ENCODE data around the gene CCIN. TPM values are rescaled to one million over a fixed set of nuclear protein-coding genes. Genes with fewer than 3 reads are reported as not detected.

Gene CCIN
- total RNA-seq, 1 donor from 2014 or later, result not detected

GRCh38 chr9:36207546-36208012, 38.4 kb downstream of the CCIN start:
- no peaks in the 10 kb centered on the region for H3K27me3 ChIP-seq (ENCODE audit: control insufficient read depth, insufficient read depth, low read length)
- no peak for TF ChIP-seq CTCF (IDR thresholded peaks at IDR 0.05; ENCODE audit: insufficient read depth, low read length, poor library complexity, severe bottlenecking)
- DNase-seq (ENCODE audit: low read depth), result no peak
- peaks cover 8% of the 10 kb centered on the region for H3K36me3 ChIP-seq (ENCODE audit: control insufficient read depth, insufficient read depth, low read length)
- no peak overlapping the region for H3K4me3 ChIP-seq (ENCODE audit: low read depth, low read length)

GRCh38 chr9:36208521-36209253, 39.5 kb downstream of the CCIN start:
- no peak for TF ChIP-seq CTCF (IDR thresholded peaks at IDR 0.05; ENCODE audit: insufficient read depth, low read length, poor library complexity, severe bottlenecking)
- no peak for DNase-seq (ENCODE audit: low read depth)
- H3K4me3 ChIP-seq (ENCODE audit: low read depth, low read length), result no peak overlapping the region
- H3K27me3 ChIP-seq (ENCODE audit: control insufficient read depth, insufficient read depth, low read length), result no peaks in the 10 kb centered on the region
- H3K36me3 ChIP-seq (ENCODE audit: control insufficient read depth, insufficient read depth, low read length), result peaks cover 11% of the 10 kb centered on the region

- no peak for TF ChIP-seq CTCF (IDR thresholded peaks at IDR 0.05; ENCODE audit: insufficient read depth, low read length, poor library complexity, severe bottlenecking)
- H3K27me3 ChIP-seq (ENCODE audit: control insufficient read depth, insufficient read depth, low read length), result no peaks in the 10 kb centered on the region
- no peak for DNase-seq (ENCODE audit: low read depth)
- peaks cover 7% of the 10 kb centered on the region for H3K36me3 ChIP-seq (ENCODE audit: control insufficient read depth, insufficient read depth, low read length)
- no peak overlapping the region for H3K4me3 ChIP-seq (ENCODE audit: low read depth, low read length)
These were observed 41.5 kb downstream of the CCIN start for GRCh38 chr9:36210722-36211121.

GRCh38 chr9:36211510-36211909, 42.3 kb downstream of the CCIN start:
- DNase-seq (ENCODE audit: low read depth), result no peak
- no peaks in the 10 kb centered on the region for H3K27me3 ChIP-seq (ENCODE audit: control insufficient read depth, insufficient read depth, low read length)
- no peak overlapping the region for H3K4me3 ChIP-seq (ENCODE audit: low read depth, low read length)
- H3K36me3 ChIP-seq (ENCODE audit: control insufficient read depth, insufficient read depth, low read length), result peaks cover 7% of the 10 kb centered on the region
- no peak for TF ChIP-seq CTCF (IDR thresholded peaks at IDR 0.05; ENCODE audit: insufficient read depth, low read length, poor library complexity, severe bottlenecking)

GRCh38 chr9:36213387-36213786, 44.2 kb downstream of the CCIN start:
- TF ChIP-seq CTCF (IDR thresholded peaks at IDR 0.05; ENCODE audit: insufficient read depth, low read length, poor library complexity, severe bottlenecking), result no peak
- DNase-seq (ENCODE audit: low read depth), result no peak
- Histone ChIP-seq H3K27me3 (ENCODE audit: control insufficient read depth, insufficient read depth, low read length) (no peaks in the 10 kb centered on the region), H3K36me3 (ENCODE audit: control insufficient read depth, insufficient read depth, low read length) (peaks cover 9% of the 10 kb centered on the region), H3K4me3 (ENCODE audit: low read depth, low read length) (no peak overlapping the region)

- Histone ChIP-seq H3K4me3 (ENCODE audit: low read depth, low read length) (no peak overlapping the region), H3K36me3 (ENCODE audit: control insufficient read depth, insufficient read depth, low read length) (peaks cover 5% of the 10 kb centered on the region), H3K27me3 (ENCODE audit: control insufficient read depth, insufficient read depth, low read length) (no peaks in the 10 kb centered on the region)
- TF ChIP-seq CTCF (IDR thresholded peaks at IDR 0.05; ENCODE audit: insufficient read depth, low read length, poor library complexity, severe bottlenecking), result no peak
- no peak for DNase-seq (ENCODE audit: low read depth)
These were observed 44.8 kb downstream of the CCIN start for GRCh38 chr9:36213989-36214388.

Data from kidney epithelial cell (primary cell).